ENCODE measurements around the gene NOS1.
"Not testable (repeated sequence)": the region's sequence is repeated elsewhere in the genome, so short reads cannot be mapped to it uniquely, and the experiment has no call there.

NOS1 gene

GRCh38 chr12:117361347-117361751 is at the start of gene NOS1:
TSS of gene NOS1 (minus strand) at chr12:117361626. CDS start at chr12:117331069, 30,557 bp downstream.
- no peak for FAIRE-seq

GRCh38 chr12:117409286-117409685 is 47.9 kb upstream of the NOS1 start:
- FAIRE-seq: no peak

- no peak for FAIRE-seq
These were observed 46.9 kb upstream of the NOS1 start for GRCh38 chr12:117408161-117408791.

- no peak for FAIRE-seq
These were observed 43.5 kb upstream of the NOS1 start for GRCh38 chr12:117404940-117405339.

- no peak for FAIRE-seq
These were observed 42.9 kb upstream of the NOS1 start for GRCh38 chr12:117404203-117404853.

- no peak for FAIRE-seq
These were observed 42.2 kb upstream of the NOS1 start for GRCh38 chr12:117403586-117404139.

- FAIRE-seq: no peak
These were observed 40.9 kb upstream of the NOS1 start for GRCh38 chr12:117402363-117402762.

GRCh38 chr12:117400912-117401311 is 39.5 kb upstream of the NOS1 start:
- no peak for FAIRE-seq

- not testable (repeated sequence) for FAIRE-seq
These were observed 37.1 kb upstream of the NOS1 start for GRCh38 chr12:117398482-117398881.

GRCh38 chr12:117395766-117396165 is 34.3 kb upstream of the NOS1 start:
- FAIRE-seq: no peak

- FAIRE-seq: no peak
These were observed 33.1 kb upstream of the NOS1 start for GRCh38 chr12:117394491-117394890.

GRCh38 chr12:117393656-117394055 is 32.2 kb upstream of the NOS1 start:
- no peak for FAIRE-seq

GRCh38 chr12:117390866-117391265 is 29.4 kb upstream of the NOS1 start:
- FAIRE-seq: no peak

- no peak for FAIRE-seq
These were observed 27.6 kb upstream of the NOS1 start for GRCh38 chr12:117388951-117389446.

- FAIRE-seq: no peak
These were observed 26.4 kb upstream of the NOS1 start for GRCh38 chr12:117387832-117388231.

- no peak for FAIRE-seq
These were observed 23.3 kb upstream of the NOS1 start for GRCh38 chr12:117384735-117385134.

- FAIRE-seq: no peak
These were observed 18.7 kb upstream of the NOS1 start for GRCh38 chr12:117380083-117380482.

- FAIRE-seq: no peak
These were observed 16.3 kb upstream of the NOS1 start for GRCh38 chr12:117377758-117378157.

GRCh38 chr12:117370588-117370987 is 9.2 kb upstream of the NOS1 start:
- FAIRE-seq: no peak

GRCh38 chr12:117370000-117370399 is 8.6 kb upstream of the NOS1 start:
- not testable (repeated sequence) for FAIRE-seq

GRCh38 chr12:117367006-117367638 is 5.7 kb upstream of the NOS1 start:
- no peak for FAIRE-seq

GRCh38 chr12:117365049-117365616 is 3.7 kb upstream of the NOS1 start:
- FAIRE-seq: no peak

GRCh38 chr12:117363953-117364486 is 2.6 kb upstream of the NOS1 start:
- no peak for FAIRE-seq
